GM12864 (cell line): ENCODE results near the gene SLC2A1.

Experiments used
- DNase-seq: peaks from one replicate; pipeline ENCODE4 v3.0.0-alpha.2; 2011; ENCODE audit warnings: low read depth
- H3K4me3 ChIP-seq: 2 replicates; pipeline ENCODE4 v1.5.1; 2011; ENCODE audit warnings: mild to moderate bottlenecking, low read depth, low read length, control low read depth
- TF ChIP-seq, protein P1 (sequence below): IDR thresholded peaks from 2 replicates; pipeline ENCODE4 v1.5.1; 2011; ENCODE audit warnings: low read depth, mild to moderate bottlenecking, moderate library complexity, low read length, control low read depth, inconsistent platforms; ENCODE audit errors: missing control alignments

SLC2A1 gene

DNA sequence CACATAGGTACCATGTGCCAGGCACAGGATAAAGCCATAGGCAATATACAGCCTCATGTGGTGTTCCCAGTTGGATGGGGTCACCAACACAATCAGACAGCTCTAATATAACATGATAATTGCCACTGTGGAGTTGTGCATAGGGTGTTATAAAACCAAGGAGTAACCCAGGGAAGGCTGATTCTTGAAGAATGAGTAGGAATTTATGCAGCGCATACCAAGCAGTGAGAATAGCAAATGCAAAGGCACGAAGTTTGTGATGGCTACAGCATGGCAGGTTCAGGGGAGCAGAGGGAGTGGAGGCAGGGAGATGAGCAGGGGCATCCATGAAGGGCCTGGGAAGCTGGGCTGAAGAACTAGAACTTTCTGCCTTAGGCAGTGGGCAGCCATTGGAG, 20.4 kb upstream of the SLC2A1 start:
- H3K4me3 ChIP-seq, result no peak overlapping the region
- TF ChIP-seq, protein P1, sequence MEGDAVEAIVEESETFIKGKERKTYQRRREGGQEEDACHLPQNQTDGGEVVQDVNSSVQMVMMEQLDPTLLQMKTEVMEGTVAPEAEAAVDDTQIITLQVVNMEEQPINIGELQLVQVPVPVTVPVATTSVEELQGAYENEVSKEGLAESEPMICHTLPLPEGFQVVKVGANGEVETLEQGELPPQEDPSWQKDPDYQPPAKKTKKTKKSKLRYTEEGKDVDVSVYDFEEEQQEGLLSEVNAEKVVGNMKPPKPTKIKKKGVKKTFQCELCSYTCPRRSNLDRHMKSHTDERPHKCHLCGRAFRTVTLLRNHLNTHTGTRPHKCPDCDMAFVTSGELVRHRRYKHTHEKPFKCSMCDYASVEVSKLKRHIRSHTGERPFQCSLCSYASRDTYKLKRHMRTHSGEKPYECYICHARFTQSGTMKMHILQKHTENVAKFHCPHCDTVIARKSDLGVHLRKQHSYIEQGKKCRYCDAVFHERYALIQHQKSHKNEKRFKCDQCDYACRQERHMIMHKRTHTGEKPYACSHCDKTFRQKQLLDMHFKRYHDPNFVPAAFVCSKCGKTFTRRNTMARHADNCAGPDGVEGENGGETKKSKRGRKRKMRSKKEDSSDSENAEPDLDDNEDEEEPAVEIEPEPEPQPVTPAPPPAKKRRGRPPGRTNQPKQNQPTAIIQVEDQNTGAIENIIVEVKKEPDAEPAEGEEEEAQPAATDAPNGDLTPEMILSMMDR, result no peak
- no peak for DNase-seq

DNA sequence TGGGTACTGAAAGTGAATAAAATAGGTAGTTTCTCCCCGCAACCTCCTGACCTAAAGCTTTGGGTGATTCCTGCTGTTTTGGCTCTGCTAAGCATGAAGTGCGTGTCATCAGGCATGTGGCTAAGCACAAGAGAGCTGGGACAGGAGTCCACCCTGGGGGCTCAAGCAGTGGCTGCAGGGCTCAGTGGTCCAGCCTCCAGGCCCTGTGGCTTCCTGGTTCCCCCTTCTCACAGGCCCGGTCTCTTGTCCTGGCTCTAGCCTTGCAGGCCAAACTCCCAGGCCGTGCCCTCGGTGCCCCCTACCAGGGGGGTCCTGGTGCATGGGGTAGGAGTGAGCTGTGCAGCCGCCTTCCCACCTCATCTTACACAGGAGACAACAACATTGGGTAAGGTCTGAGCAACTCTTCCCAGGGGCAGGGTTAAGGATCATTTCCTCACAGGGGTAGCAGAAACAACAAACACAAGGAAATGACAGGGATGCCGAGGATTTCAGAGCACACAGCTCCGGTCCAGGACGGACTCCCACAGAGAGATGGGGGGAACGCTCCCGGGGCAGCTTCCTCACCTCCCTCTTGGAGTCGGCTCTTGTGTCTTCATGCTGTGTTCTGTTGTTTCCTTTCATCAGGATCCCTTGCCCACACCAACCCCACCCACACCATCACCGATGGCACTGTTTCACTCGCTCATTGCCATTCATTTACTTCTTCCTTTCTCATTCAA, 19.8 kb upstream of the SLC2A1 start:
- no peak overlapping the region for H3K4me3 ChIP-seq
- TF ChIP-seq, protein P1, result no peak
- no peak for DNase-seq

DNA sequence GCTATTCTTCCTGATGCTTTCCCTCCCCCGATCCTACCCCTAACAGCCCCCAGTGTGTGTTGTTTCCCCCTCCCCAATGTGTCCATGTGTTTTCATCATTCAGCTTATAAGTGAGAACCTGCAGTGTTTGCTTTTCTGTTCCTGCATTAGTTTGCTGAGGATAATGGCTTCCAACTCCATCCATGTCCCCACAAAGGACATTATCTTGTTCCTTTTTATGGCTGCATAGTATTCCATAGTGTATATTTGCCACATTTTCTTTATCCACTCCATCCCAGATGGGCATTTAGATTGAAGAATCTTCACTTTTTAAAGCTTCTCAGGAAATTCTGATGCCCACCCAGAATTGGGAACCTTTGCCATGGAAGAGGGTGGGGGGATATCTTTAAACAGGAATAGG, 19.0 kb upstream of the SLC2A1 start:
- H3K4me3 ChIP-seq, result no peak overlapping the region
- TF ChIP-seq, protein P1, result no peak
- DNase-seq, result no peak

DNA sequence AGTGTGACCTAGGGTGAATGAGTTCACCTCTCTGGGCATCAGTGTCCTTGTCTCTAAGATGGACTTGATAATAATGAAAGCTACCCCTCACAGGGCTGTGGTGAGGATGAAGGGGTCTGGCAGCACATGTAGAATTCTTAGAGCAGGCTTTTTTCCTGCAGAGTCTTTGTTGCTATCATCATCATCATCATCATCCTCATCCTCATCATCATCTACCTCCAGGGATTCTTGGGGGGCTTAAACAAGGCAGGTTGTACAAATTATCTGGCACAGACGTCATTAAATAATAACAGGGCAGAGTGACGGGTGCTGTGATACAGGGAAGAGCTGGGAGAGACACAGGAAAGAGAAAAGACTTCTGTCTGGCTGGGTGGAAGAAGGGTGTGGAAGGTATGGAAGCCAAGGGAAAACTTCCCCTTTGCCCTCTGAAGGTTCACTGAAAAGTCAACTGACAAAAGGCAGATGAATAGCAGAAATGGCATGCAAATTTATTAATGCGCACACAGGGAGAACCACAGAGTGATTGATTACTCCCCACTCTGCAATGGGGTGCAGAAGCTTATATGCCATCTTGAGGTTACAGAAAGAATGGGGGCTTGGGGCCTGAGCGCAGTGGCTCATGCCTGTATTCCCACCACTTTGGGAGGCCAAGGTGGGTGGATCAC, 17.0 kb upstream of the SLC2A1 start:
- H3K4me3 ChIP-seq, result no peak overlapping the region
- TF ChIP-seq, protein P1, result no peak
- no peak for DNase-seq

DNA sequence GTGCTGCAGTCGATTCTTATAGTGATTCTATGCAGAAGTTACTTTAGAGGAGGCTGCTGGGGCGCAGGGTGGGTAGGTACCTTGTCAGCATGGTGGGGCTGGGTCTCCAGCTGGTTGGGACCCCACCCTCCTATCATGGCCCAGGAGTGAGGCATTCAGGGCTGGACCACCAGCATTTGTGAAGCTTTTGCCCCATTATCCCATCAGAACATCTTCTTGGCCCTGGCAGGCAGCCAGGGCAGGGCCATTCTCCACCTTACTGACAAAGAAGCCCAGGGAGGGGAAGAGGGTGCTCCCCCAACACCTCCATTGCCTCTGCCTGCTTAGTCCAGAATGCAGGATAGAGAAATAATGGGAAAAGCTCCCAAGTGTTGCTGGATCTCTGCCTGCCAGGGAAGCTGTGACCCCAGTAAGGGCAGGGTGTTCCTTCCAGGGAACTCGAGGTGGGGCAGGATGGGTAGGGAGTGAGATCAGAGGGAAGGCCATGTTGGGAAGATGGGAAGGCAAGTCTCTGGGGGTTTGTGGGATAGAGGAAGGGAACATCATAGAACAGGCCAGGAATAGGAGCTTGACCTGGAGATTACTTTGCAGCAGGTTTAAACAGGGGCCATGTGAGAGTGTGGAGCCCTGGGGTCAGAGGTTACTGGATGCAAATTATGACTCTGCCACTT, 16.2 kb upstream of the SLC2A1 start:
- H3K4me3 ChIP-seq, result no peak overlapping the region
- no peak for DNase-seq
- TF ChIP-seq, protein P1, result no peak

DNA sequence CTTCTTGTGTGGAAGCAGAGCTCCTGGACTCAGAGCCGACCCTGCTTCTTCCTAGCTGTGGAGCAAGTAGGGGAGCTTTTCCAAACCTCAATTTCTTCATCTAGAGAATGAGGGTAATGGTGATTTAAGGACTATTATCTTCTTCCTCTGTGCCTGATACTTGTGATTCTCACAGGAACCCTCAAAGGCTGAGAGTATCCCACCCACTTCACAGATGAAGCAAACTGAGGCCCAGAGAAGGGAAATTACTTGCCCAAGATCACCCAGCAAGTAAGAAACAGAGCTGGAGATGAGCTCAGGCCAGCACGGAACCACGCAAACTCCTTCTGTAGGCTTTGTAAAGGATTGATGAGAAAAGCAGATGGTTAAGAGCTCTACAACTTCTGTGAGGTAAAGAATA, 15.1 kb upstream of the SLC2A1 start:
- no peak for DNase-seq
- TF ChIP-seq, protein P1, result no peak
- no peak overlapping the region for H3K4me3 ChIP-seq

DNA sequence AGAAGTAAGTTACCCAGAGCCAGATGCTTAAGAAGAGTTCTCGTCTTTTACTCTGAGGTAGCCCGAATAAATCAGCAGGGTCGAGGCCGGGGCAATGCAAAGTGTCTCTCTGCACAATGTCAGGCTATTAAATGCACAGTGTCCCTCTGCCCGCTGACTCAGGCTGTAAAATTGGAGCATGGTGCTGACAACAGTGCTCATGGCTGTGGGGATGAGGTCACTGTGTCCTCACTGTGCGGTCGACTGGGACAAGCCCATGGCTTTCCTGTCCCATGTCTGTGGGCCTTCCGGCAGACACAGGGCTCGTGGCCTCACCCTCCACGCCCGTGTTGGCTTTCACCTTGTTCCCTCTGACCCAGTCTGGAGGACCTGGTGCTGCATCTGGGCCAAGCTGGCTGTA, 14.6 kb upstream of the SLC2A1 start:
- DNase-seq, result no peak
- no peak overlapping the region for H3K4me3 ChIP-seq
- TF ChIP-seq, protein P1, result no peak
